Measurements from ENCODE around the gene RTL1.

The RTL1 gene

GRCh38 chr14:100903672-100904185 is at the start of gene RTL1:
RTL1 (minus strand) TSS chr14:100903722; CDS start chr14:100884788, 18,934 bp downstream.
- in situ Hi-C loops (cut with HindIII; ENCODE audit: low sequenced_read_pairs): no loop called here
- no peak for TF ChIP-seq CTCF (IDR thresholded peaks at IDR 0.05; ENCODE audit: low read depth, low read length, missing control alignments)
- no peak for DNase-seq (ENCODE audit: low read depth)
- H3K4me3 ChIP-seq (ENCODE audit: low read depth, low read length): no peak within 1 kb of the TSS

- in situ Hi-C loops (cut with HindIII; ENCODE audit: low sequenced_read_pairs): no loop called here
- DNase-seq (ENCODE audit: low read depth): no peak
- TF ChIP-seq CTCF (IDR thresholded peaks at IDR 0.05; ENCODE audit: low read depth, low read length, missing control alignments): no peak
- H3K4me3 ChIP-seq (ENCODE audit: low read depth, low read length): no peak overlapping the region
Measured at GRCh38 chr14:100950024-100950423, 46.5 kb upstream of the RTL1 start.

- no peak for DNase-seq (ENCODE audit: low read depth)
- TF ChIP-seq CTCF (IDR thresholded peaks at IDR 0.05; ENCODE audit: low read depth, low read length, missing control alignments): no peak
- in situ Hi-C loops (cut with HindIII; ENCODE audit: low sequenced_read_pairs): no loop called here
- no peak overlapping the region for H3K4me3 ChIP-seq (ENCODE audit: low read depth, low read length)
Measured at GRCh38 chr14:100944052-100944451, 40.5 kb upstream of the RTL1 start.

GRCh38 chr14:100930270-100930669 is 26.7 kb upstream of the RTL1 start:
- H3K4me3 ChIP-seq (ENCODE audit: low read depth, low read length): no peak overlapping the region
- in situ Hi-C loops (cut with HindIII; ENCODE audit: low sequenced_read_pairs): no loop called here
- TF ChIP-seq CTCF (IDR thresholded peaks at IDR 0.05; ENCODE audit: low read depth, low read length, missing control alignments): no peak
- no peak for DNase-seq (ENCODE audit: low read depth)

GRCh38 chr14:100915560-100915959 is 12.0 kb upstream of the RTL1 start:
- no peak for DNase-seq (ENCODE audit: low read depth)
- in situ Hi-C loops (cut with HindIII; ENCODE audit: low sequenced_read_pairs): no loop called here
- no peak overlapping the region for H3K4me3 ChIP-seq (ENCODE audit: low read depth, low read length)

GRCh38 chr14:100914597-100915021 is 11.1 kb upstream of the RTL1 start:
- TF ChIP-seq CTCF (IDR thresholded peaks at IDR 0.05; ENCODE audit: low read depth, low read length, missing control alignments): no peak
- H3K4me3 ChIP-seq (ENCODE audit: low read depth, low read length): no peak overlapping the region
- DNase-seq (ENCODE audit: low read depth): no peak
- in situ Hi-C loops (cut with HindIII; ENCODE audit: low sequenced_read_pairs): no loop called here

More at GRCh38 chr14:100915560-100915959, 12.0 kb upstream of the RTL1 start:
- no peak for TF ChIP-seq CTCF (IDR thresholded peaks at IDR 0.05; ENCODE audit: low read depth, low read length, missing control alignments)

All from astrocyte of the cerebellum (primary cell).